Smooth muscle cell (in vitro differentiated cells): ENCODE measurements around the gene LRRC3C. TPM values are rescaled to one million over a fixed set of nuclear protein-coding genes. Genes with fewer than 3 reads are reported as not detected.

ENCODE experiments used
- DNase-seq: peaks from one replicate; lab custom pipeline; 2025; ENCODE audit not compliant: unreplicated experiment; lab: John Stamatoyannopoulos, UW
- H2AFZ ChIP-seq: fragments of 200-600 bp; sonication (generic); 2 replicates; pipeline ENCODE4 v1.6.0; 2016; ENCODE audit warnings: antibody characterized with exemption, low read depth, mild to moderate bottlenecking
- H3F3A ChIP-seq: fragments of 200-600 bp; sonication (generic); 2 replicates; pipeline ENCODE4 v1.6.0; 2017; ENCODE audit warnings: antibody characterized with exemption, low read depth
- H3K27ac ChIP-seq: fragments of 200-600 bp; sonication (generic); 2 replicates; pipeline ENCODE4 v1.5.1; 2016; ENCODE audit warnings: low read depth, mild to moderate bottlenecking
- H3K27me3 ChIP-seq: fragments of 200-600 bp; sonication (generic); 2 replicates; pipeline ENCODE4 v1.6.1; 2016; ENCODE audit warnings: low read depth, mild to moderate bottlenecking
- H3K36me3 ChIP-seq: fragments of 200-600 bp; sonication (generic); 2 replicates; pipeline ENCODE4 v1.5.1; 2016; ENCODE audit warnings: low read depth
- H3K4me1 ChIP-seq: fragments of 200-600 bp; sonication (generic); 2 replicates; pipeline ENCODE4 v1.5.1; 2016; ENCODE audit warnings: low read depth
- H3K4me2 ChIP-seq: fragments of 200-600 bp; sonication (generic); 2 replicates; pipeline ENCODE4 v1.6.0; 2016; ENCODE audit warnings: mild to moderate bottlenecking
- H3K4me3 ChIP-seq: fragments of 200-600 bp; sonication (generic); 2 replicates; pipeline ENCODE4 v1.5.1; 2016; ENCODE audit warnings: mild to moderate bottlenecking
- H3K79me2 ChIP-seq: fragments of 200-600 bp; sonication (generic); 2 replicates; pipeline ENCODE4 v1.6.0; 2016; ENCODE audit warnings: low read depth, mild to moderate bottlenecking
- H3K9ac ChIP-seq: fragments of 200-600 bp; sonication (generic); 2 replicates; pipeline ENCODE4 v1.6.0; 2016; ENCODE audit warnings: low read depth
- H3K9me3 ChIP-seq: fragments of 200-600 bp; sonication (generic); replicated peaks from 2 replicates; pipeline ENCODE4 v1.5.1; 2016; ENCODE audit warnings: low read depth
- H4K20me1 ChIP-seq: fragments of 200-600 bp; sonication (generic); 2 replicates; pipeline ENCODE4 v1.6.0; 2016; ENCODE audit warnings: low read depth
- WGBS: methylation state at CpG from one replicate; pipeline ENCODE4 v1.1.7; 2016; ENCODE audit warnings: low lambda C conversion rate; 5-methylcytosine and 5-hydroxymethylcytosine counted together
- polyA plus RNA-seq: library from polyadenylated mRNA; unstranded; fragments of >200 nt; fragmentation: Nextera tagmentation; extraction: Ambion mirVana; gene quantifications from 2 replicates; pipeline ENCODE4 v1.2.1, GENCODE V29; 2016
- total RNA-seq: library from RNA; depleted of rRNA; stranded (reverse); fragments of >200 nt; gene quantifications from 2 replicates; pipeline ENCODE4 v1.2.3, GENCODE V29; 2014
- TF ChIP-seq, protein P1 (sequence below): fragments of 200-600 bp; sonication (generic); IDR thresholded peaks from 2 replicates; pipeline ENCODE4 v1.5.1; 2017; ENCODE audit warnings: borderline replicate concordance, mild to moderate bottlenecking, antibody characterized with exemption; ENCODE audit not compliant: insufficient read depth, poor library complexity, severe bottlenecking

Gene LRRC3C
- total and polyA plus RNA-seq, 2 experiments from 2014 or later = not detected

GRCh38 chr17:39966771-39967170 is 39.2 kb downstream of the LRRC3C start:
- WGBS = 93% methylated on average over 6 of the region's 6 CpGs
- peaks cover 24% of the 10 kb centered on the region for H3K27me3 ChIP-seq

GRCh38 chr17:39968761-39969160 is 41.2 kb downstream of the LRRC3C start:
- Histone ChIP-seq H2AFZ (no peak overlapping the region), H3K4me2 (no peak overlapping the region), H3K9me3 (no peaks in the 10 kb centered on the region), H3K27me3 (peaks cover 24% of the 10 kb centered on the region), H3K4me1 (no peaks in the 10 kb centered on the region), H3F3A (no peaks in the 10 kb centered on the region), H3K4me3 (no peak overlapping the region), H3K27ac (no peak overlapping the region), H3K79me2 (no peaks in the 10 kb centered on the region), H3K36me3 (no peaks in the 10 kb centered on the region), H4K20me1 (no peaks in the 10 kb centered on the region), H3K9ac (no peak overlapping the region)
- 84% methylated on average over 2 of the region's 2 CpGs for WGBS
- TF ChIP-seq, protein P1, sequence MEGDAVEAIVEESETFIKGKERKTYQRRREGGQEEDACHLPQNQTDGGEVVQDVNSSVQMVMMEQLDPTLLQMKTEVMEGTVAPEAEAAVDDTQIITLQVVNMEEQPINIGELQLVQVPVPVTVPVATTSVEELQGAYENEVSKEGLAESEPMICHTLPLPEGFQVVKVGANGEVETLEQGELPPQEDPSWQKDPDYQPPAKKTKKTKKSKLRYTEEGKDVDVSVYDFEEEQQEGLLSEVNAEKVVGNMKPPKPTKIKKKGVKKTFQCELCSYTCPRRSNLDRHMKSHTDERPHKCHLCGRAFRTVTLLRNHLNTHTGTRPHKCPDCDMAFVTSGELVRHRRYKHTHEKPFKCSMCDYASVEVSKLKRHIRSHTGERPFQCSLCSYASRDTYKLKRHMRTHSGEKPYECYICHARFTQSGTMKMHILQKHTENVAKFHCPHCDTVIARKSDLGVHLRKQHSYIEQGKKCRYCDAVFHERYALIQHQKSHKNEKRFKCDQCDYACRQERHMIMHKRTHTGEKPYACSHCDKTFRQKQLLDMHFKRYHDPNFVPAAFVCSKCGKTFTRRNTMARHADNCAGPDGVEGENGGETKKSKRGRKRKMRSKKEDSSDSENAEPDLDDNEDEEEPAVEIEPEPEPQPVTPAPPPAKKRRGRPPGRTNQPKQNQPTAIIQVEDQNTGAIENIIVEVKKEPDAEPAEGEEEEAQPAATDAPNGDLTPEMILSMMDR = no peak
- no peak for DNase-seq

More at GRCh38 chr17:39966771-39967170, 39.2 kb downstream of the LRRC3C start:
- Histone ChIP-seq H3K79me2 (no peaks in the 10 kb centered on the region), H3K9me3 (no peaks in the 10 kb centered on the region), H3K4me1 (no peaks in the 10 kb centered on the region), H3K36me3 (no peaks in the 10 kb centered on the region), H3K27ac (no peak overlapping the region), H2AFZ (no peak overlapping the region), H3K4me3 (no peak overlapping the region), H3K4me2 (no peak overlapping the region), H3K9ac (no peak overlapping the region), H4K20me1 (no peaks in the 10 kb centered on the region), H3F3A (no peaks in the 10 kb centered on the region)
- TF ChIP-seq, protein P1 = no peak
- no peak for DNase-seq

DNA sequence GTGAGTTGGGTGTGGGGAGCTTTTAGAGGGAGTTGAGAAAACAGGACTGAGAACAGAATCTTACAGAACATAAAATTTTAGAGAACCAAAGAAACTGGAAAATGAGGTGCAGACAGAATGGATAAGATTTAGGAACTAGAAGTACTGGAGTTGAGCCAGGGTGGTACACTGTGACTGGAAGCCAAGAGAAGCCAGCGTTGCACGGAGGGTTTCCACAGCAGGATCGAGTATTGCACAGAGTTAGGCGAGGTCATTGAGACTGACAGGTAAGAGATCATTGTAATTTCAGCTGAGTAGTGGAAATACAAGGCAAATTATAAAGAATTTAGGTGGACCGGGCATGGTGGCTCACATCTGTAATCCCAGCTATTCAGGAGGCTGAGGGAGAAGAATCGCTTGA is 41.8 kb downstream of the LRRC3C start:
- Histone ChIP-seq H2AFZ (no peak overlapping the region), H3K4me1 (no peaks in the 10 kb centered on the region), H3K9me3 (no peaks in the 10 kb centered on the region), H3F3A (no peaks in the 10 kb centered on the region), H3K27me3 (peaks cover 24% of the 10 kb centered on the region), H3K4me2 (no peak overlapping the region), H3K79me2 (no peaks in the 10 kb centered on the region), H3K9ac (no peak overlapping the region), H3K36me3 (no peaks in the 10 kb centered on the region), H3K27ac (no peak overlapping the region), H4K20me1 (no peaks in the 10 kb centered on the region), H3K4me3 (no peak overlapping the region)
- WGBS = 92% methylated on average over 6 of the region's 6 CpGs
- TF ChIP-seq, protein P1 = no peak
- no peak for DNase-seq

GRCh38 chr17:39970157-39970692 is 42.7 kb downstream of the LRRC3C start:
- Histone ChIP-seq H3K9ac (no peak overlapping the region), H3K27ac (no peak overlapping the region), H3K4me2 (no peak overlapping the region), H3K9me3 (no peaks in the 10 kb centered on the region), H2AFZ (no peak overlapping the region), H3K27me3 (peaks cover 24% of the 10 kb centered on the region), H4K20me1 (no peaks in the 10 kb centered on the region), H3K36me3 (no peaks in the 10 kb centered on the region), H3F3A (no peaks in the 10 kb centered on the region), H3K79me2 (no peaks in the 10 kb centered on the region), H3K4me3 (no peak overlapping the region), H3K4me1 (no peaks in the 10 kb centered on the region)
- TF ChIP-seq, protein P1 = no peak
- DNase-seq = no peak
- 78% methylated on average over 4 of the region's 7 CpGs for WGBS
